HepG2 (cell line): Measurements from ENCODE around the gene TMEM225B. TPM values are rescaled to one million over a fixed set of nuclear protein-coding genes. Genes with fewer than 3 reads are reported as not detected.

ENCODE experiments used
- ATAC-seq: fragments of 200-7000 bp; cut with Tn5 transposase; 3 replicates; pipeline ENCODE4 v1.9.1; 2020; ENCODE audit warnings: mild to moderate bottlenecking, moderate library complexity
- BruUV-seq: library from RNA; stranded (reverse); fragments of 400-500 nt; replicated peaks from 2 replicates; lab custom pipeline; 2021; lab: Mats Ljungman, UMichigan
- CTCF ChIA-PET: fragments of 300-600 bp; formaldehyde crosslinking; extraction: SDS; loops from one replicate; lab custom pipeline; 2021; ENCODE audit warnings: low total read pairs, inconsistent platforms, low intra/inter-chr PET ratio; lab: Yijun Ruan, JAX
- POLR2A ChIA-PET: fragments of 350-600 bp; sonication (Branson Sonifier 250); formaldehyde crosslinking; loops from one replicate; lab custom pipeline; 2020; ENCODE audit warnings: antibody characterized with exemption, inconsistent platforms; lab: Yijun Ruan, JAX
- DNase-seq: peaks from one replicate; pipeline ENCODE4 v3.0.0-alpha.2; 2015; ENCODE audit warnings: low spot score
- FAIRE-seq: peaks from 3 replicates; lab custom pipeline; 2011; peaks lifted over from hg19 to GRCh38; lab: Jason Lieb, UNC
- H2AFZ ChIP-seq: one replicate; pipeline ENCODE4 v1.6.1; 2011; ENCODE audit warnings: low read length, inconsistent platforms
- H3K27ac ChIP-seq: fragments of 300-600 bp; 3 replicates; pipeline ENCODE4 v1.8.0; 2011; ENCODE audit warnings: mixed run types, mild to moderate bottlenecking, mixed read lengths, low read length, inconsistent platforms; ENCODE audit not compliant: insufficient read depth; ENCODE audit errors: extremely low read length
- H3K27me3 ChIP-seq, 2 experiments: fragments of 200-600 bp in 1 of 2; 2 replicates in 1 of 2; 3 replicates in 1 of 2; pipeline versions ENCODE4 v1.6.0 to v1.8.0; 2011; ENCODE audit warnings: low read length in 2 of 2, mild to moderate bottlenecking in 2 of 2, moderate library complexity in 2 of 2, inconsistent platforms in 1 of 2; ENCODE audit not compliant: insufficient read depth in 2 of 2, control insufficient read depth in 1 of 2
- H3K36me3 ChIP-seq, 2 experiments: fragments of 200-600 bp in 1 of 2; replicated peaks in 1 of 2; 2 replicates in 1 of 2; 3 replicates in 1 of 2; pipeline versions ENCODE4 v1.5.1 to v1.8.0; 2011; ENCODE audit warnings: low read length in 2 of 2, inconsistent platforms in 1 of 2; ENCODE audit not compliant: insufficient read depth in 2 of 2, control insufficient read depth in 1 of 2
- H3K4me1 ChIP-seq: 2 replicates; pipeline ENCODE4 v1.5.1; 2012; ENCODE audit warnings: low read length, inconsistent platforms; ENCODE audit not compliant: insufficient read depth
- H3K4me2 ChIP-seq: 2 replicates; pipeline ENCODE4 v1.6.0; 2011; ENCODE audit warnings: low read depth, low read length, inconsistent platforms
- H3K4me3 ChIP-seq, 3 experiments: fragments of 200-600 bp in 1 of 3; sonication (generic), shearing (Covaris generic) in 1 of 3; replicated peaks in 1 of 3; 2 replicates each; pipeline ENCODE4 v1.5.1; 2011 to 2016; ENCODE audit warnings: low read length in 3 of 3, inconsistent platforms in 2 of 3, low read depth in 2 of 3, mild to moderate bottlenecking in 2 of 3, control low read depth in 1 of 3, mixed read lengths in 1 of 3; ENCODE audit not compliant: insufficient read depth in 1 of 3
- H3K79me2 ChIP-seq: one replicate; pipeline ENCODE4 v1.6.1; 2011; ENCODE audit warnings: low read length, inconsistent platforms; ENCODE audit not compliant: insufficient read depth
- H3K9ac ChIP-seq: 2 replicates; pipeline ENCODE4 v1.6.0; 2011; ENCODE audit warnings: mild to moderate bottlenecking, low read depth, low read length, inconsistent platforms; ENCODE audit not compliant: insufficient read depth
- H3K9me3 ChIP-seq: 2 replicates; pipeline ENCODE4 v1.5.1; 2012; ENCODE audit warnings: mild to moderate bottlenecking, low read length
- H4K20me1 ChIP-seq: 2 replicates; pipeline ENCODE4 v1.6.0; 2011; ENCODE audit warnings: inconsistent platforms, mild to moderate bottlenecking, low read length, moderate library complexity; ENCODE audit not compliant: insufficient read depth
- BHLHE40 ChIP-seq: IDR thresholded peaks from 2 replicates; pipeline ENCODE4 v1.6.1; 2011; ENCODE audit warnings: low read length, improper control_type of control experiment
- FOXK1 ChIP-seq: sonication (generic); formaldehyde crosslinking; IDR thresholded peaks from 2 replicates; pipeline ENCODE4 v1.4.0; 2020; ENCODE audit warnings: low read depth, missing genetic modification reagents, borderline replicate concordance
- JARID2 ChIP-seq: sonication (generic); formaldehyde crosslinking; IDR thresholded peaks from 2 replicates; pipeline ENCODE4 v1.8.1; 2023; ENCODE audit warnings: missing genetic modification reagents, inconsistent platforms; ENCODE audit not compliant: insufficient replicate concordance
- KDM5A ChIP-seq: fragments of 200-600 bp; sonication (generic); IDR thresholded peaks from 2 replicates; pipeline ENCODE4 v1.7.0; 2018; ENCODE audit warnings: antibody characterized with exemption, mild to moderate bottlenecking, low read length, borderline replicate concordance
- ZBTB7A ChIP-seq: sonication (generic); formaldehyde crosslinking; IDR thresholded peaks from 2 replicates; pipeline ENCODE4 v1.8.0; 2022; ENCODE audit warnings: mild to moderate bottlenecking, missing genetic modification reagents
- ZMYM4 ChIP-seq: sonication (generic); formaldehyde crosslinking; IDR thresholded peaks from 2 replicates; pipeline ENCODE4 v1.8.1; 2023; ENCODE audit warnings: mild to moderate bottlenecking, missing genetic modification reagents
- ZNF232 ChIP-seq: sonication (generic); formaldehyde crosslinking; IDR thresholded peaks from 2 replicates; pipeline ENCODE4 v1.4.0; 2020; ENCODE audit warnings: missing genetic modification reagents, borderline replicate concordance
- ZNF557 ChIP-seq: sonication (generic); formaldehyde crosslinking; IDR thresholded peaks from 2 replicates; pipeline ENCODE4 v1.4.0; 2020; ENCODE audit warnings: missing genetic modification reagents
- WGBS: methylation state at CpG from one replicate; pipeline ENCODE4 v1.1.6; 2017; ENCODE audit warnings: low lambda C conversion rate; 5-methylcytosine and 5-hydroxymethylcytosine counted together
- in situ Hi-C: cut with HindIII; loops from 2 replicates; pipeline ENCODE4 v1.10.0; 2017; ENCODE audit warnings: low pct_unique_long_range_greater_than_20kb; ENCODE audit not compliant: extremely low pct_ligation_motif_present
- intact Hi-C: fragments of 100-400 bp; cut with micrococcal nuclease; formaldehyde crosslinking; loops from one replicate; pipeline ENCODE4 v1.10.0; 2022; ENCODE audit not compliant: unreplicated experiment
- polyA plus RNA-seq, 8 experiments: library from polyadenylated mRNA; depleted of rRNA in 3 of 8; stranded (reverse) in 7 of 8; unstranded in 1 of 8; fragments of >200 nt; fragmentation: Illumina TruSeq in 4 of 8; extraction: Trizol in 4 of 8; gene quantifications; 2 replicates each; pipeline versions ENCODE4 v1.2.1 to v1.2.3, GENCODE V29; 2011 to 2016; ENCODE audit warnings: low read depth in 4 of 8, missing spikeins in 1 of 8, mixed read lengths in 1 of 8; ENCODE audit not compliant: insufficient read depth in 1 of 8
- total RNA-seq, 5 experiments: library from RNA; depleted of rRNA; stranded (reverse); fragments of >200 nt; fragmentation: Illumina TruSeq; extraction: Trizol; gene quantifications; 2 replicates each; pipeline ENCODE4 v1.2.3, GENCODE V29; 2016; ENCODE audit warnings: low read depth in 1 of 5
- TF ChIP-seq, protein P1 (sequence below): sonication (generic); formaldehyde crosslinking; IDR thresholded peaks from 2 replicates; pipeline ENCODE4 v1.5.1; 2020; ENCODE audit warnings: mild to moderate bottlenecking, missing genetic modification reagents, borderline replicate concordance
- TF ChIP-seq, protein P2 (sequence below): sonication (generic); formaldehyde crosslinking; IDR thresholded peaks from 2 replicates; pipeline ENCODE4 v1.5.0; 2020; ENCODE audit warnings: missing genetic modification reagents, mild to moderate bottlenecking, borderline replicate concordance
- TF ChIP-seq, protein P3 (sequence below): sonication (generic); formaldehyde crosslinking; IDR thresholded peaks from 2 replicates; pipeline ENCODE4 v1.4.0; 2020; ENCODE audit warnings: missing genetic modification reagents, mild to moderate bottlenecking, borderline replicate concordance

Gene TMEM225B
- total and polyA plus RNA-seq, 2 of the 13 experiments (the other 11 are each of a cell fraction or from before 2014, with no cell fraction given), result 0.78 to 0.95 TPM

DNA sequence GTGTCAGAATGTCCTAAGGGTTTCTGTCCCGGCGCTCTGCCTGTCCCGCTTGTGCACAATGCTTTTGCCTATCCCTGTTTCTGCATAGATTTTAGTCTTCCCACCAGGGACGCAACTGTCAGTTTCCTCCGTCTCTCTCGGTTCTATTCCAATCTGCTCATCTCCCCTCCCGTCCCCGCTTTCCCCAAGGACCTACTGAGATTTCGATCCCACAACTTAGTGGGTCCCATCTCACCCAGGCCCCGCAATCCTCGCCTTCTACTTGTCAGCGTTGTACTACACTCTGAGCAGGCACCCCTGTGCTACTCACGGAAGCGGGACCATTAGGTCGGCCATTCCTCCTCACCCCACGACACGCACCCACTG is 40.1 kb upstream of the TMEM225B start (continued):
- TF ChIP-seq, protein P1, sequence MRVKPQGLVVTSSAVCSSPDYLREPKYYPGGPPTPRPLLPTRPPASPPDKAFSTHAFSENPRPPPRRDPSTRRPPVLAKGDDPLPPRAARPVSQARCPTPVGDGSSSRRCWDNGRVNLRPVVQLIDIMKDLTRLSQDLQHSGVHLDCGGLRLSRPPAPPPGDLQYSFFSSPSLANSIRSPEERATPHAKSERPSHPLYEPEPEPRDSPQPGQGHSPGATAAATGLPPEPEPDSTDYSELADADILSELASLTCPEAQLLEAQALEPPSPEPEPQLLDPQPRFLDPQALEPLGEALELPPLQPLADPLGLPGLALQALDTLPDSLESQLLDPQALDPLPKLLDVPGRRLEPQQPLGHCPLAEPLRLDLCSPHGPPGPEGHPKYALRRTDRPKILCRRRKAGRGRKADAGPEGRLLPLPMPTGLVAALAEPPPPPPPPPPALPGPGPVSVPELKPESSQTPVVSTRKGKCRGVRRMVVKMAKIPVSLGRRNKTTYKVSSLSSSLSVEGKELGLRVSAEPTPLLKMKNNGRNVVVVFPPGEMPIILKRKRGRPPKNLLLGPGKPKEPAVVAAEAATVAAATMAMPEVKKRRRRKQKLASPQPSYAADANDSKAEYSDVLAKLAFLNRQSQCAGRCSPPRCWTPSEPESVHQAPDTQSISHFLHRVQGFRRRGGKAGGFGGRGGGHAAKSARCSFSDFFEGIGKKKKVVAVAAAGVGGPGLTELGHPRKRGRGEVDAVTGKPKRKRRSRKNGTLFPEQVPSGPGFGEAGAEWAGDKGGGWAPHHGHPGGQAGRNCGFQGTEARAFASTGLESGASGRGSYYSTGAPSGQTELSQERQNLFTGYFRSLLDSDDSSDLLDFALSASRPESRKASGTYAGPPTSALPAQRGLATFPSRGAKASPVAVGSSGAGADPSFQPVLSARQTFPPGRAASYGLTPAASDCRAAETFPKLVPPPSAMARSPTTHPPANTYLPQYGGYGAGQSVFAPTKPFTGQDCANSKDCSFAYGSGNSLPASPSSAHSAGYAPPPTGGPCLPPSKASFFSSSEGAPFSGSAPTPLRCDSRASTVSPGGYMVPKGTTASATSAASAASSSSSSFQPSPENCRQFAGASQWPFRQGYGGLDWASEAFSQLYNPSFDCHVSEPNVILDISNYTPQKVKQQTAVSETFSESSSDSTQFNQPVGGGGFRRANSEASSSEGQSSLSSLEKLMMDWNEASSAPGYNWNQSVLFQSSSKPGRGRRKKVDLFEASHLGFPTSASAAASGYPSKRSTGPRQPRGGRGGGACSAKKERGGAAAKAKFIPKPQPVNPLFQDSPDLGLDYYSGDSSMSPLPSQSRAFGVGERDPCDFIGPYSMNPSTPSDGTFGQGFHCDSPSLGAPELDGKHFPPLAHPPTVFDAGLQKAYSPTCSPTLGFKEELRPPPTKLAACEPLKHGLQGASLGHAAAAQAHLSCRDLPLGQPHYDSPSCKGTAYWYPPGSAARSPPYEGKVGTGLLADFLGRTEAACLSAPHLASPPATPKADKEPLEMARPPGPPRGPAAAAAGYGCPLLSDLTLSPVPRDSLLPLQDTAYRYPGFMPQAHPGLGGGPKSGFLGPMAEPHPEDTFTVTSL (CRISPR knock-in tag), result no peak

DNA sequence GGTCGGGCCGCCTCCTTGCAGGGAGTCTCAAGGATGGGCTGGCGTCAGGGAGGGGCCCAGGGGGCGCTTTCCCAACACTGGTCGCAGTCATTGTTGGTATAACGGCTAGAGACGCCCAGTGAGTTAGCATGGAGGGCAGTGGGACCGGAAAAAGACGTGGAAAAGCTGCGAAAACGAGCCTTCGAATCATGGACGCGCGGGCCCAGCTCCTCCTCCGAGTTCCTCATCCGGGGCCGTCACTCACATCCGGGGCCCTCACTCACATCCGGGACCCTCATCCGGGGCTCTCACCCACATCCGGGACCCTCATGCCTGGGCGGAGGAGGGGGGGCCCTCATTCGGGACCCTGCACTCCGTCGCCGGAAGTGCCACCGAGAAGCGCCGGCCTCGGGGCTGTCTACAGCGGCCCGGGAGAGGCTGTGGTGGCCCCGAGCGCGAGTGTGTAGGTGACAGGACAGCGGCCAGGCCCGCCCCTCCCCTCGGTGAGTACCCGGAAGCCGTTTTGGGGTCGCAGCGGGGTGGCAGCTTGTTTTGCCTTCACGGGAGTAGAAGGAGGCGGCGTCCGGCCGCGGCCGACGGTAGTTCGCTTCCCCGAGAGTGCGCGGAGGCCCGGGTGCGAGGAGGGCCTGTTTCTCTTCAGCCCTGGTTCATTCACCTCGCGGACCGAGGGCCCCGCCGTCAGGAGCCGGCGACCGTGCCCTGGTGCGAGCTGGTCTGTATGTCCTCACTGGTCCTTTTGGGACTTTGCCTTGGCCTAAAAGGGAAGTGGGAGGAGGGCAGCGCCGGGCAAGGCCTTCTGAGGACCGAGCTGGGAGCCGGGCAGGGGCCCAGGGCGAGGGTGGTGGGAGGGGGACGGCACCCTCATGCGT is 39.5 kb upstream of the TMEM225B start, which contains the start of gene ZNF655:
Gene ZNF655 (plus strand): TSS at position 337 of the 869 bp plus-strand sequence. CDS start 1,918 bp downstream, outside the sequence.
- Histone ChIP-seq H3K4me1 (peaks cover 43% of the 10 kb centered on the region), H3K9ac (peak within 1 kb of the TSS; percentile 100), H3K4me3 (peak within 1 kb of the TSS; percentile 87 to 99 (median 98)), H4K20me1 (peaks cover 5% of the 10 kb centered on the region; the same call in 1 of the 2 replicates), H3K79me2 (peaks cover 46% of the 10 kb centered on the region), H3K27me3 (no peaks in the 10 kb centered on the region; a peak in 1 of 5 replicates), H3K9me3 (no peaks in the 10 kb centered on the region), H3K27ac (peak within 1 kb of the TSS; percentile 95), H2AFZ (no peak within 1 kb of the TSS), H3K4me2 (peak within 1 kb of the TSS; percentile 88), H3K36me3 (peaks cover 11 to 45% of the 10 kb centered on the region in 2 experiments)
- ATAC-seq (peak; percentile 96), DNase-seq (peak; percentile 90), FAIRE-seq (no peak)
- intact Hi-C loops (loop anchor here (2.0 to 5.0 kb wide), 2 partner anchors 56 to 58 kb away; partner anchors contain the start of genes ZKSCAN5, ZNF394 and ZSCAN25), in situ Hi-C loops (no loop called here)
- ChIA-PET POLR2A (interaction anchor here (0.6 to 3.6 kb wide), 22 partner anchors 13 to 432 kb away, joined by 3 to 42 read pairs (median 5); partner anchors contain the start of genes AZGP1, ZKSCAN5, ZNF394 and ZSCAN25), CTCF (no interaction called here)
- 0% methylated on average over 17 of the region's 73 CpGs for WGBS
- no TSS peak for BruUV-seq
- TF ChIP-seq ZNF232 (CRISPR knock-in tag) (no peak), JARID2 (no peak), ZNF557 (CRISPR knock-in tag) (no peak), ZMYM4 (no peak), BHLHE40 (no peak), KDM5A (peak; percentile 77), FOXK1 (CRISPR knock-in tag) (no peak), ZBTB7A (peak; percentile 47; the same call in 1 of the 2 replicates)
- TF ChIP-seq, protein P2, sequence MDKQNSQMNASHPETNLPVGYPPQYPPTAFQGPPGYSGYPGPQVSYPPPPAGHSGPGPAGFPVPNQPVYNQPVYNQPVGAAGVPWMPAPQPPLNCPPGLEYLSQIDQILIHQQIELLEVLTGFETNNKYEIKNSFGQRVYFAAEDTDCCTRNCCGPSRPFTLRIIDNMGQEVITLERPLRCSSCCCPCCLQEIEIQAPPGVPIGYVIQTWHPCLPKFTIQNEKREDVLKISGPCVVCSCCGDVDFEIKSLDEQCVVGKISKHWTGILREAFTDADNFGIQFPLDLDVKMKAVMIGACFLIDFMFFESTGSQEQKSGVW, result no peak
- TF ChIP-seq, protein P3, sequence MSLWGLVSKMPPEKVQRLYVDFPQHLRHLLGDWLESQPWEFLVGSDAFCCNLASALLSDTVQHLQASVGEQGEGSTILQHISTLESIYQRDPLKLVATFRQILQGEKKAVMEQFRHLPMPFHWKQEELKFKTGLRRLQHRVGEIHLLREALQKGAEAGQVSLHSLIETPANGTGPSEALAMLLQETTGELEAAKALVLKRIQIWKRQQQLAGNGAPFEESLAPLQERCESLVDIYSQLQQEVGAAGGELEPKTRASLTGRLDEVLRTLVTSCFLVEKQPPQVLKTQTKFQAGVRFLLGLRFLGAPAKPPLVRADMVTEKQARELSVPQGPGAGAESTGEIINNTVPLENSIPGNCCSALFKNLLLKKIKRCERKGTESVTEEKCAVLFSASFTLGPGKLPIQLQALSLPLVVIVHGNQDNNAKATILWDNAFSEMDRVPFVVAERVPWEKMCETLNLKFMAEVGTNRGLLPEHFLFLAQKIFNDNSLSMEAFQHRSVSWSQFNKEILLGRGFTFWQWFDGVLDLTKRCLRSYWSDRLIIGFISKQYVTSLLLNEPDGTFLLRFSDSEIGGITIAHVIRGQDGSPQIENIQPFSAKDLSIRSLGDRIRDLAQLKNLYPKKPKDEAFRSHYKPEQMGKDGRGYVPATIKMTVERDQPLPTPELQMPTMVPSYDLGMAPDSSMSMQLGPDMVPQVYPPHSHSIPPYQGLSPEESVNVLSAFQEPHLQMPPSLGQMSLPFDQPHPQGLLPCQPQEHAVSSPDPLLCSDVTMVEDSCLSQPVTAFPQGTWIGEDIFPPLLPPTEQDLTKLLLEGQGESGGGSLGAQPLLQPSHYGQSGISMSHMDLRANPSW (CRISPR knock-in tag), result 0 out of 2 replicates have a peak, but pooled peaks have one; percentile 59
